ES-I3 (cell line): ENCODE data around the gene EEF1AKMT3.

Source experiments
- H3K36me3 ChIP-seq: 2 replicates; pipeline ENCODE4 v1.6.1; 2013; ENCODE audit warnings: mild to moderate bottlenecking, low read length, control low read depth, moderate library complexity; ENCODE audit not compliant: insufficient read depth
- H3K4me1 ChIP-seq: 2 replicates; pipeline ENCODE4 v1.6.1; 2013; ENCODE audit warnings: mild to moderate bottlenecking, control low read depth, low read length; ENCODE audit not compliant: insufficient read depth
- H3K9ac ChIP-seq: 2 replicates; pipeline ENCODE4 v1.6.1; 2013; ENCODE audit warnings: low read depth, mild to moderate bottlenecking, low read length, moderate library complexity
- H3K9me3 ChIP-seq: 2 replicates; pipeline ENCODE4 v1.6.1; 2013; ENCODE audit warnings: mild to moderate bottlenecking, low read length, moderate library complexity; ENCODE audit not compliant: control insufficient read depth, insufficient read depth

Gene EEF1AKMT3

DNA sequence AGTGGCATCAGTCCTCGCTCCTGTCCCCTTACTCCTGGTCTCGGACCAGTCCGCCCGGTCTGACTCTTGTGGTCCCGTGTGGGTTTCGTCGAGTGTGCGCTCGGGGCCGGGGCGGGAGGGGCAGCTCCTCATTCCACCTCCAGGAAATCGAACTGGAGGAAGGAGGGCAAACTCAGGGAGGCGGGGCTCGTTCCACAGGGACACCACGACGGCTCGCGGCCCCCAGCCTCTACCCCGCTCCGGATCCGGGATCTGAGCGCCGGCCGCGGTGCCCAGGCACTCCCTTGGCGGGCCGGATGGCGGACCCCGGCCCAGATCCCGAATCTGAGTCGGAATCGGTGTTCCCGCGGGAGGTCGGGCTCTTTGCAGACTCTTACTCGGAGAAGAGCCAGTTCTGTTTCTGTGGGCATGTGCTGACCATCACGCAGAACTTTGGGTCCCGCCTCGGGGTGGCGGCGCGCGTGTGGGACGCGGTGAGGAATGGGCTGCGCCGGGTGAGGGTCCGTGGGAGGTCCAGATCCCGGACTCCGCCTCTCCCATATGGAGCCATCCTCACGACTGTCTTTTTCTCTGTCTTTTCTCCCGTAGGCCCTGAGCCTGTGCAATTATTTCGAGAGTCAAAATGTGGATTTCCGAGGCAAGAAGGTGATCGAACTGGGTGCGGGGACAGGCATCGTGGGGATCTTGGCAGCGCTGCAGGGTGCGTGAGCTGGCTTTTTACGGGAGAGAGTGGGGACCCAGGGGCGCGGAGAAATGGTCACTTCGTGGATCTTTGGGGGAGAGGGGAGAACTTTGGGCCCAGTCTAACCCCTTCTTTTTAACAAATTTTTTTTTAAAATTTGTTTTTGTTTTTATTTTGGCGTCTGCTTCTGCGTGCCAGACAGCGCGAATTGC is at the start of gene EEF1AKMT3:
EEF1AKMT3 (plus strand) TSS at position 186 of the 894 bp plus-strand sequence; CDS start at position 297, 111 bp downstream.
- Histone ChIP-seq H3K4me1 (no peaks in the 10 kb centered on the region; the same call in 1 of the 2 replicates), H3K36me3 (no peaks in the 10 kb centered on the region), H3K9ac (peak within 1 kb of the TSS; percentile 96), H3K9me3 (no peaks in the 10 kb centered on the region)

DNA sequence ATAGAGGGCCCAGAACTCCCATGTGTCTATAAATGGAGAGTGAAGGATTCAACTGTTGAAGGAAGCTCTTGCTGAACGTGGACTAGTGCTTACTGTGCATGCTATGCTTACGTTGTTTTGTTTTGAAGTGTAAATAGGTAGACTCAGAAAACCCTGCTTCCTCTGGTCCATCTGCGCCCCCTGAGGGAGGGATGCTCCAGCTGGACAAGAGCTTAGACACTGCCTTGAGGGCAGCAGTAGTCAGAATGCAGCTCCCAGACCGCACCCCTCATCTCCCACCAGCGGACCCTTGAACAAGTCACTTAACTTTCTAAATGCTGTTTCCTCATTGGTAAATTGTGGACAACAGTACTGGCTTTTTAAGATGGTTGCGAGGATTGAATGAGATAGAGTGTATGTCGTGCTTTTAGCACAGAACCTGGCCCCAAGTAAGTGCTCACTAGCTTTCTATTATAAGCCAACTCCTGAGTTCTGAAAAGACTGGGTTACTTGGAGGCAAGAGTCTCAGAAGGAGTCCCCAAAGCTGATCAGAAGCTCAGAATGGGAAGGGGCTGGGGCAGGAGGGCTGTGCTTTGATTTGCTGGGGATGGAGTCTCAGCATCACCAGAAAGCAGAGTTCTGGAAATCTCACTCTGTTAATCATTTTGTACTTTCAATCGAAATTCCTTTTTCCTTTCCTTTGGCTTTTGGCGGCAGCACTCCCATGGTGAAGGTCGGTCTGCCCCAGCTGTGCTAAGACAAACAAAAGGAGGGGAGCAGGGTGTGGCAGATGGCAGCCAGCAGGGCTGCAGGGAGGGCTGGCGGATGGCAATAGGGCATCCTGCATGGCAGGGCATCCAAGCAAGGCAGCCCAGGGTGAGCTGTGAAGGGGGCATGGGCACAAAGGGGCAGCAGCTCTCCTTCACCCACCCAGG is 49.4 kb upstream of the EEF1AKMT3 start:
- peaks cover 4% of the 10 kb centered on the region; the same call in 1 of the 2 replicates for H3K4me1 ChIP-seq
- H3K36me3 ChIP-seq: no peaks in the 10 kb centered on the region
- H3K9me3 ChIP-seq: no peaks in the 10 kb centered on the region
- no peak overlapping the region for H3K9ac ChIP-seq

DNA sequence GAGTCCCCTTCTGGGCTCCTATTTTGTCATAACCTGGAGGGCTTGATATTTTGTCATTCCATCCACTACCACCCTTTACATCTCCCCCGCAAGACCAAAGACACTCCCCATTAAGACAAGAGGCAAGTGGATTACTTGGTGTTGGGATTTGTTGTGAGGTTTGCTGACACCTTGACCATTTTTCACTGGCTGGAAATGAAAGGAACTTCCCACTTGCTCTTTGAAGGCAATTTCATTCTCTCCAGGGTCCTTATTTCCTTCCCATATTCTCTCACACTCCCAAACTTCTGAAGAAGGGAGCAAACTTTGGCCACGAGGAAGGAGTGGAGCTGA is 48.8 kb upstream of the EEF1AKMT3 start:
- Histone ChIP-seq H3K36me3 (no peaks in the 10 kb centered on the region), H3K9me3 (no peaks in the 10 kb centered on the region), H3K9ac (no peak overlapping the region), H3K4me1 (peaks cover 4% of the 10 kb centered on the region; the same call in 1 of the 2 replicates)

DNA sequence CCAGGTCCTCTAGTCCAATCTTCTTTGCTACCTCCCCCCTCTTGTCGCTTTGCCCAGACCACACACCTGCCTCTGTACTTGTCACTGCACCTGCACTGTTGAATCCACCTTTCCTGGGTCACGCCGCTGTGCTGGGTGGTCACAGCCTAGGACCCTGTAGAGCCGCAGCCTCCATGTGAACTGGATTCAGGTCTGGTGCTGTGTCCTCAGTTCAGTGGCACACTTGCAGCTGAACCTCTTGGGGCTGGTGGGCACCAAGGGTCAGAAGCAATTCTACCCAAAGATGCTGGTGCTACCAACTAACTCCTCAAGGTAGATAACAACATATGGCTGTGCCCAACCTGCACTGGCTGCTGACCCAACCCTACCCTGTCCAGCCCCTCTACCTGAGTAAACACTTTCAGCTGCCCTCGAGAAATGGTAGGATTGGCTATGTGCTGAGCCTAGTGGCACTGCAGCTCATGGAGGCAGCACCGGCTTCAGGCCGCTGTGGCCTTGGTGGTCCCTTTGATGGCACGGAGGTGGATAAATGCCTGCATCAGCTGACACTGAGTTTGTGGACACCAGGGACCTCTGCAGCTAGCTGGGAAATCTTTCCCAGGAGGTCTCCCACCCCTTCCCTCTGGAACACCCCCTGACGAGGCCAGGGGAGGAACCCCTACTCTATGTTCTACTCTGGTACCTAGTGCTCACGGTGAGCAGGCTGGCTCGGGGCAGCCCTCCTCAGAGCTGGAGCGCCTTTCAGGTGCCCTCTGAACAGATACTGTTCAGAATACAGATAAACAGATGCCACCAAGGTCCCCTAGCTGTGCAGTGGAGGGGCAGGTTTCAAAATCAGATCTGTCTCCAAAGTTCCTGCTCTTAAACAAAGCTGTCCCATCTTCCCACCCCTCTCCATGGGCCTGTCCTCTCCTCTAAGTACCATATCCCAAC is 48.1 kb upstream of the EEF1AKMT3 start:
- Histone ChIP-seq H3K9me3 (no peaks in the 10 kb centered on the region), H3K4me1 (peaks cover 4% of the 10 kb centered on the region; the same call in 1 of the 2 replicates), H3K9ac (no peak overlapping the region), H3K36me3 (no peaks in the 10 kb centered on the region)

DNA sequence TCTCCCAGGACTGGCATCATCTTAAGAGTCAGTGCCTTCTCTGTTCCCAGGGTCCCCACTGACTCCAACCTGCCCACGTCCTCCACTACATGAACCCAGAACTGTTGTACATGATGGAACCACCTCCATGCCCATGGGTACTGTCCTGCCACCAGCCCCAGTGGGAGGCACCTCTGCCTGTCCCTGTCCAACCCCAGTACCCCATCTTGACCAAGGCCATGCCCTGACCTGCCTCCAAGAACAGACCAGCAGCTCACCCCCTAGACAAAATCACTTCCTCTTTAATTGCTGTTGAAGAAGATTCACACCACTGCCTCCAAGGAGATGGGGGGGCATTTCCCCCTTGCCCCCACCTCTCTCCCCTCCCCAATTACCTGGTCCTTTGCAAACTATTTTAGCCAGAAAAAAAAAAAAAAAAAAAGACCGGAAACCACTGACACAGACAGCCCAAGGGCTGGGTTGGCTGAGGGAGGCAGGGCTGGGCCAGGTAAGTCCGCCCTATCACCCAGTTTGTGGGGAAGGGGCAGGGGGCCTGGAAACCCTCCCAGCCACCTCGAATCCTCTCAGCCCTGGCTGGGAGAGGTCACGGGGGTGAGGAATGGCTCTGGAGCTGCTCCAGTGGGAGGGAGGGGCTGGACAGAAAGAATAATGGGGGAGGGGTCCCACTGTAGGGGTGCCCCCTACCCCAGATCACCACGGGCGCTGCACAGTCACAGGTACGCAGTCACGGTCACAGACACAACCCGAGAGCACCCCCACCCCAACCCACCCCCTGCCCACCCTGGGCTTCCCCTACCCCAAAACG is 47.3 kb upstream of the EEF1AKMT3 start:
- H3K9me3 ChIP-seq: no peaks in the 10 kb centered on the region
- H3K4me1 ChIP-seq: peaks cover 4% of the 10 kb centered on the region; the same call in 1 of the 2 replicates
- no peaks in the 10 kb centered on the region for H3K36me3 ChIP-seq
- peak overlapping the region; percentile 23; the same call in 1 of the 2 replicates for H3K9ac ChIP-seq

DNA sequence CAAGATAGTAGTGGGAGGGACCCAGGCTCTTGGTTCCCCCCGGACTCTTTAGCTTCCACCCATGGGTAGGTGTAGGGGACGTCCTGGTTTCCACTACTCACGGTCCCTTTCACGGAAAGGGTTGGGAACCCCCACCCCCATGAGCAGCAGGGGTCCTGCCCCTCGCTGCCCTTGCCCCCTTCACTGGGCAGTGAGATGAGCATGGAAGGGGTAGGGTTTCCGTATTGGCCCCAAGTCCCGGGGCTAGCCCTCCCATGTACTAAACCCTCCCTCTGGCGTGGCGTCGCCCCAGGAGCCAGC is 46.6 kb upstream of the EEF1AKMT3 start:
- Histone ChIP-seq H3K4me1 (peaks cover 4% of the 10 kb centered on the region; the same call in 1 of the 2 replicates), H3K9me3 (no peaks in the 10 kb centered on the region), H3K9ac (peak overlapping the region; percentile 63; the same call in 1 of the 2 replicates), H3K36me3 (no peaks in the 10 kb centered on the region)

DNA sequence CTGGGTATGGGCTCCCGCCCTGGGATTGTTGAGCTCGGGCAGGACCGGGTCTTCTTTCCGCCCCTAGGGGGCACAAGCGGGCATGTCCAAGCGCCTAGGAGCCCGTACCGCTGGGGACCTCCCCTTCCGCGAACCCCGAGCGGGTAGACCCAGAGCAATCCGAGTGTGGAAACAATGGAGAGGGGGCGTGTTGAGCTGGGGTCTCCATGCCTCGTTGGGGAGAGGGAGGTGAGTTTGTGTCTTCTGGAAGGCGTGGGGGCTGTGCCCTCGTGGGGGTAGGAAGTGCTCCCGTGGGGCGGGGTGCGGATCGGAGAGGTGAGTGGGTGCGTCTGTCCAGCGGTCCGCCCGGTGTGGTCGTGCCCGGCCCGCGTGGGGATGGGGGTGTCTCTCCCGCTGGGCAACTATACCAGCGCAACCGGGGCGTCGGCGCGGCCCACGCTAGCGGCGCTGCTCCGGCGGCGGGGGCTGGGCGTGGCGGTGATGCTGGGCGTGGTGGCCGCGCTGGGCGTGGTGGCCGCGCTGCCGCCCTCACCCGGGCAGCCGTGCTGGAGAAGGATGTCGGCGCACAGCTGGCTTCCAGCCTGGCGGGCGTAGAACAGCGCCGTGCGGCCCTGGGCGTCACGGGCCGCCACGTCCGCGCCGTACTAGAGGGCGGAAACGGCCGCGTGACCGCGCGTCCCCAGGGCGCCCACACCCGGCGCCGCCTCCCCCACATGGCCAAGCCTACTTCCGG is 46.1 kb upstream of the EEF1AKMT3 start:
- Histone ChIP-seq H3K9ac (peak overlapping the region; percentile 63; the same call in 1 of the 2 replicates), H3K36me3 (no peaks in the 10 kb centered on the region), H3K9me3 (no peaks in the 10 kb centered on the region)

DNA sequence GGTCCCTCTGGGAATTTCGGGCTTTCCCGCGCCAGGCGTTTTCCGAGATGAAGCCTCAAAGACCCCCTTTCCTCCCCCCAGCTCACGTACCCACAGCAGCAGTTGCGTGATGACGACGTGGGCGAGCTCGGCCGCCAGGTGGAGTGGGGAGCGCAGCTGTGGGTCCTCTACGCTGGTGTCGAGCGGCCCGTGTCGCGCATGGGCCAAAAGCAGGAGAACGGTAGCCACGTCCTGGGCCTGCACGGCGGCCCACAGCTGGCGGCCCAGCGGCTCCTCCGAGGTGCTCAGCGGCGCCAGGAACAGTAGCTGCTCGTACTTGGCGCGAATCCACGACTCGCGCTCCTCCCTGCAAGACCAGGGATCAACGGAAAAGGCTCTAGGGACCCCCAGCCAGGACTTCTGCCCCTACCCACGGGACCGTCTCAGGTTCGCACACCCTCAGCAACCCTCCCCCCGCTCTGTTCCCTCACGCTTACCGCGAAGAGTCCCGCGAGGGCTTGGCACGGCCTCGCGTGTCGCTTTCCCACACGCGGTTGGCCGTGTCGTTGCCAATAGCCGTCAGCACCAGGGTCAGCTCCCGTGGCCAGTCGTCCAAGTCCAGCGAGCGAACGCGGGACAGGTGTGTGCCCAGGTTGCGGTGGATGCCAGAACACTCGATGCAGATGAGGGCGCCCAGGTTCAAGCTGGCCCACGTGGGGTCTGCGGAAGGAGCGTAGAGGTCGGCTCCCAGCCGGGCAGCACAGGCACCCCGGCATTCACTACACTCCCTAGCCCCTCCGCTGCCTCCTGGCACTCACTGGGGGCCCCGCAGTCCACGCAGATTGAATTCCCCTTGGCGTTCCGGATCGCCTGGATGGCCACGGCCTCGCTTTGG is 45.3 kb upstream of the EEF1AKMT3 start:
- Histone ChIP-seq H3K9me3 (no peaks in the 10 kb centered on the region), H3K36me3 (no peaks in the 10 kb centered on the region), H3K4me1 (peaks cover 4% of the 10 kb centered on the region; the same call in 1 of the 2 replicates), H3K9ac (peak overlapping the region; percentile 63; the same call in 1 of the 2 replicates)

More for the DNA sequence above, 46.1 kb upstream of the EEF1AKMT3 start:
- peaks cover 4% of the 10 kb centered on the region; the same call in 1 of the 2 replicates for H3K4me1 ChIP-seq

DNA sequence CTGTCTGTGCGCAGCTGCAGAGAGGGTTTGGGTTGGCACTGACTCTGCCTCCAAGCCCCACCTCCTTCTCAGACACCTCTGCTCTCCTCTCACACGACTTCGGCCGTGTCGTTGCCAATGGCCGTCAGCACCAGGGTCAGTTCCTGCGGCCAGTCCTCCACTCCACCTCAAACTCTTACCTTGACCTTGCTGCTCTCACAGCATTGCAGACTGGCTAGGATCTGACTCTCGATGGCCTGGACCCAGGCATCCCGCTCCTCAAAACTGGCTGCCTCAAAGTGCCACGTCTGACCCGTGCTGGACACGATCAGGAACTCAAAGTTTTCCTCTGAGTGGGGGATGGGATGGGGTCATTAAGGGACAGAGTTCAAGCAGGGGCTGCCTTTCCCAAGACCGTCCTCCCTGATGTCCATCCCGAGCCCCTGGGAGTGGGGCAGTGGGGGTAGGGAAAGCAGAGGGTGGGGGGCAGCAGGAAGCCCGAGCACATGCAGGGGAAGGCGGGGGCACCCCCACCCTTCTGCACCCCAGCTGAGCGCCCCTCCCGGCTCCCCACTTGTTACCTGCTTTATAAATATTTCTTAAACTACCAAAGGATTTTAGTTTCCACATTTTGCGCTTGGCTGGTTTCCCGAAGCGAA is 44.5 kb upstream of the EEF1AKMT3 start:
- Histone ChIP-seq H3K9ac (no peak overlapping the region), H3K4me1 (peaks cover 4% of the 10 kb centered on the region; the same call in 1 of the 2 replicates), H3K36me3 (no peaks in the 10 kb centered on the region), H3K9me3 (no peaks in the 10 kb centered on the region)

DNA sequence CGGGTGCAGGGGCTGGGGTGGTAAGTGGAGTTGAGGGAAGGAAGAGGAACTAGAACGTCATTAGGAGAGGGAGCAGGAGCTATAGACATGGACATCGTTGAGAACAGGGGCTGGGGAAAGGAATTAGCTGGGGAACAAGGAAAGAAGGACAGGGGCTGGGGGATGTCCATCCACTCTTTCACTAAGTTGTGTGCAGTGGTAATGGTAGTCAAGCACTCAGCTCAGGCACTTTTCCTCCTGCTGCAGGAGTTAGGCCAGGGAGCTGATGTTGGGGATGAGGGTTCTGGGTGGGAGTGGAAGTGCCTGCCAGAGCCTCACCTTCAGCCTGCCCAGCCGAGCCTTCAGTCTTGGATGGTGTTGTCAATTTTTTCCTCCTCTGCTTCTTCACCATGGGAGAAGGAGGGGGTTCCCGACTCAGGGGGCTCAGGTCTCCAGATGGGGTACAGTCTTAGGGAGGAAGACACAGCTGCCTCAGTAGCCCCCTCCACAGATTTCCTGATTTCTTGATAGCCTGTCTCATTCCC is 43.0 kb upstream of the EEF1AKMT3 start:
- Histone ChIP-seq H3K36me3 (no peaks in the 10 kb centered on the region), H3K4me1 (no peaks in the 10 kb centered on the region), H3K9me3 (no peaks in the 10 kb centered on the region), H3K9ac (no peak overlapping the region)

DNA sequence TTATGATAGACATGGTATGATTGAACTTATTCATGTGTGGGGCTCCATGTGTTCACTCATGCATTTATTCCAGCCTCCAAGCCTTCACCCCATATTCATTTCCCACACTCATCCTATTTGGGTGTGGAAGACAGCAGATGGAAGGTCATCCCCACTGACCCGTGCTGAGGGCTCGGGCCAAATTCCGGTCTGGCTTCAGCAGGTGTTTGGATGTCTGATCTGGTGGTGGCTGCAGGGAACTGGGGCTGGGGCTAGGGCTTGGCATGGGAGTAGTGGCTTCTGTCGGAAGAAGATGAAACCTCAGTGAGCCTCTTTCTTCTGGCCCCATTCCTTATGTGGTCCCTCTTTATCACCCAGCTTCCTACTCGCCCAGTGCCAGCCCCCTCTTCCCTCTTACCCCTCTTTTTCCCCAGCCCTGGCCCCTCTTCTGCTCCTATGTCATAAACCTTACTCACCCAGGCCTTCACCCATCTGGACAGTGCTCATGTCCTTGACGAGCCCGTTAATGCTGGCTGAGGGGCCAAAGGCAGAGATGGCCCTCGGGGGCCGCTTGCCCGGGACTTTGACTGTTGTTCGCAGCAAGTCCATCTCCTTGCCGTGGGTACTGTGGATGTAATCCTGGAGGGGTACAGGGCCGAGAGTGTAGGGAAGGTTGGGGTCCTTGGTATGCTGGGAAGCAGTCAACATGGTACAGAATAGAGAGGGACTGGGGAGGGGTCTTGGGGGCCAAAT is 41.9 kb upstream of the EEF1AKMT3 start:
- Histone ChIP-seq H3K36me3 (no peaks in the 10 kb centered on the region), H3K9me3 (no peaks in the 10 kb centered on the region), H3K4me1 (peaks cover 5% of the 10 kb centered on the region; the same call in 1 of the 2 replicates), H3K9ac (no peak overlapping the region)
